Fibroblast of skin of back (primary cell): ENCODE results near the gene VWC2L.

Source experiments
- DNase-seq: peaks from one replicate; pipeline ENCODE4 v3.0.0-alpha.2; 2013

The VWC2L gene

DNA sequence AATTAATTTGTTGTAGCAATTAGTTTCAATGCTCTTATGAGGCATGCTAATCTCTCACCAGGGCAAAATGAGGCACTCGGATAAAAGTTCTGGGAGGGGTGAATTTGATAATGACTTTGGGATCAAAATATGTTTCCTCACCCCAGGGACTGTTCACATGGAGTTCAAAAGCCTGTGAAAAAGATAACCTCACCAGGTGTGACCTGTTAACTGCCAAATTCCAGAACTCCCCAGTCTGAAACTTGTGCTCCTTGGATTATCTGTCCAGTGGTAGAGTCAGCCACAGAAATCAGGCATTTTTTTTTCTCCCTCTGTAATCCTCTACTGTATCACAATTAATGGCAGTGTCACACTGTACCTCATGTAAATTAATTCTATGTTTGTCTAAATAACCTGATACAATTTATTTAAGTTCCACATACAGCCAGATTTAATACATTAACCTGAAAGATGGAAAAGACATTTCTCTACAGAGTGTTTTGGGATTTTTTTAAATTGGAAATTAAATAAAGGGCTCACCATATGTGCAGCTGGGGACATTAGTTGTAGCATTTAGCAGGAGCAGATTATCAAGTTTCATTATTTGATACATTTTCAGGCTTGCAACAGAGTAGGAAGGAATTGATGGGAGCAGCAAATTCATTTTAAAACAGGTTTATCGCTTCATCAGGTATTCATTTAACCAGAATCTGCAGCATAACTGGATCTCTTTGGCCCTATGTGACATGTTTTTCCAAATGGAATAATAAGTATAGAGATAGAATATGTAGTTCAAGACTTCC, 191.2 kb downstream of the VWC2L start:
- no peak for DNase-seq

DNA sequence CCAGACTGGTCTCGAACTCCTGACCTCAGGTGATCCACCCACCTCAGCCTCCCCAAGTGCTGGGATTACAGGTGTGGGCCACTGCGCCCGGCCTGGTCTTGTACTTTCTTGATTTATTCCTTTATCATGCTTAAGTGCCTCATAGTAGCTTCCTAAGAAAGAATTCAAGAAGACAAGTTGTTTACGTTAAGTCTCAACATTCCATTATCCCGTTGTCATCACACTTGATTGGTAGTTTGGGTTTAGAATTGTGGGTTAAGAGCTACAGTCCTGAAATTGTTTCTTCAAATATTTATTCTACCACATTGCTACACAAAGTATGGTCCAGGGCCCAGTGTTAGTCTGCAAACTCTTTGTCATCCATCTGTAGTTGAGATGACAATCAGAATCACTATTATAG, 194.0 kb downstream of the VWC2L start:
- DNase-seq, result peak; percentile 91

DNA sequence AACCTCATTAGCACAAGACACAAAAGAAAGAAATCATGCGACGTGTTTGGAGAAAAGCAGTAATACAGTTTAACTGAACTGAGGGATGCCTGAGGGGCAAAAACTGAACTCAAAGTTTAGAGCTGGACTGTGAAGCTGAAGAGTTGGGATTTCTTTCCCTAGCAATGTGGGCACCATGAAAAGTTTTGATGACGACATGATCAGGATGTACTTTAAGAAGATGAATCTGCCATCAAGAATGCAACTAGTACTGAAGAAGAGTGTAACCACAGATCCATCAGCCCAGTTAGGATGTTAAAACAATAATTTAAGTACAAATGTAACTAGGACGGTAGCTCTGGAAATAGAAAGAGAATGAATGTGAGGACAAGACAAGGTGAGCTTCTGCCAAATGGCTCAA, 196.2 kb downstream of the VWC2L start:
- DNase-seq, result peak; percentile 19

DNA sequence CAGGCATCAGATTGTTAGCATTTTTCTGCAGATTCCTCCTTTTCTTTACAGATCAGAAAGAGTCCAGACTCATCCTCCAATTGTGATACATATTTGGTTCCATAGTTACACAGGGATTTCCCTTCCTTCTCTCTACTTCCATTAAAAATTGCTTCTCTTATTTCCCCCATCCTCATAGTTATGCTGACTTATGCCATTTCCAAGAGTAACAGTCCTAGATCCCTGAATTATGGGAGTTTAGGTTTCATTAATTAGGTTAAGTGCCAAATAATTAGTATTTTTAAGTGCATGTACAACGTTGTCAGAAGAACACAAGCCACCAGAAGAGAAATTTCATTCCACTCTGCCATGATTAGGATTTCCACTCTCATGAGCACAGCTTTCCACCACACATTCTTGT, 200.2 kb downstream of the VWC2L start:
- no peak for DNase-seq

DNA sequence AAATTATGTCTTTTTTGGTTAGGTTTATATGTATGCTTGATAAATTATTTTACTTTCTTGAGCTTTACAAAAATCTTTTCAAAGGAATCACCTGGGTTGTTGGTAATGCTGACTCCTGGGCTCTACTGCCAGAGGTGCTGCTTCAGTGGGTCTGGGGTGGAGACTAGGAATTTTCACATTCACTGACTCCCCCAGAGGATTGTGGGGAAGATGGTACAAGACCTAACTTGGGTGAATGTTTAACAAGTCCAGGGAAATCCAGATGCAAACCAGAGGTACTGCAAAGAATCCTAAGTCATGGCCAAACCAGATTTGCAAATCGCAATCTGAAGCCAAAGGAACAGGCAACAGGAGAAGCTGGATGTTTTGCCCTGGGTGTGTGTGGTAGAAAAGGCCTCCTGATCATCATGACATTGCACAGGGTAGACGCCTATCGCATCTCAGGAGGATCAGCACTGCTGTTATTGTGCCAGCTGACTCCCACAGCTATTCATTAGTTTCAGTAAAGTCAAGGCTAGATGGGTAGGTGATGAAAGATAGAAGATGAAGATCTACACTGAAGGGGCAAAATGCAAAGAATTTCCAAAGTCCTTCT, 213.4 kb downstream of the VWC2L start:
- DNase-seq, result no peak

DNA sequence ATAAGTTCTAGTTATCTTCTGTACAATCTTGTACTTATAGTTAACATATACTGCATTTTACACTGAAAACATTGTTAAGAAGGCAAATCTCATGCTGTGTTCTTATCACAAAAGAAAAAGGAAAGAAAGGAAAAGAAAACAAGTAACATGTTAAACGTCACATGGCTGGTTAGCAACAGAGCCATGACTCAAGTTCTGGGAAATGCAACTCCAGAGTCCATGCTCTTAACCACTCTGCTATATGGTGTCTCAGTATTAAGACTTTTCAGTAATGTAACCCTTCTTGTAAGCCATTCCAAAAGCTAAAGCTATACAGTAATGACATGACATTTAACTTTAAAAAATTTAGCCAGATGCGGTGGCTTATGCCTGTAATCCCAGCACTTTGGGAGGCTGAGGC, 217.2 kb downstream of the VWC2L start:
- DNase-seq, result peak; percentile 40
